NCI-H146 treated with DMSO at 0.1 percent for 48 hours (cell line): ENCODE data around the gene RAPGEF1.
"Not testable (repeated sequence)": the region's sequence is repeated elsewhere in the genome, so short reads cannot be mapped to it uniquely, and the experiment has no call there.

Experiments
- DNase-seq: peaks from one replicate; lab custom pipeline; 2025; ENCODE audit not compliant: unreplicated experiment; lab: John Stamatoyannopoulos, UW

The RAPGEF1 gene

DNA sequence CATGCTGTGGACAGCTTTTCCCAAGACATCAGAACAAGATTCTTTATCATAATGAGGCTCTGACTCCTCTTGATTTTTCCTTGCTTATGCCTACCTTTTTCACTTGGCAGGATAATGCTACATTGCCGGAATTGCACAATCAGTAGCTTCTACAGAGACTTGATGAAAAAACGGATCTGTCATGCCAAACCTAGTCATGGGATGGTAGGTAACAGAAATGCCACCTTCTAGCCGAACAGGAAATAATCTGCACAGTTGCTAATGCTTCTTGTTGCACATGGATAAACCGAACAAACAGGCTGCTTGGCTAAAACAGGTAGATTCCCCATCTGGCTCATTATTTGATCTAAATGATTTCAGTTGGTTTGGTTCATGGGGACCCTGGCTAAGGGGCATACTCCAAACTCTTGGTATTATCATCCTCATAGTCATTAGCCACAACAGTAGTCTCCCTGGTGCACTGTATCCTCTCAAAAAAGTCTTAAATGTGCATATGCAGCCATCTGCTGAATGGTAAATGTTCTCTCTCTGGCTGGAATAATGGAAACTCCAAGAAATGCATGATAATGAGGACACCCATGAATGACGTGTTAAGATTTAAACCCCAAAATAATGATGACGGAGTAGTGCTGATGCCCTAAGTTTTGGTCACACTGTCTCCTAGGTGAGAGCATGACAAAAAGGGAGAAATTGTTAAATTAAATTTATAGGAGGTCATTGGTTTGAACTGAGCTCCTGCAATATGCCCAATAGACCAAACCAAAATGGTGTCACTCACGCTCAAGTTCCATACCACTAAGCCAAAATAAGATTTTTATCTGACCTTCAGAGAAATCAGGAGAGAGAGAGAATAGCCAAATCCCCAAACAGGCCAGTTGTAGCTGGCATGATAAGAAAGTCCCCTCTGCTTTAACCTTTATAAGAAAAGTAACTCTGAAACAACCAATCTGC is 47.0 kb downstream of the RAPGEF1 start:
- DNase-seq, result no peak

DNA sequence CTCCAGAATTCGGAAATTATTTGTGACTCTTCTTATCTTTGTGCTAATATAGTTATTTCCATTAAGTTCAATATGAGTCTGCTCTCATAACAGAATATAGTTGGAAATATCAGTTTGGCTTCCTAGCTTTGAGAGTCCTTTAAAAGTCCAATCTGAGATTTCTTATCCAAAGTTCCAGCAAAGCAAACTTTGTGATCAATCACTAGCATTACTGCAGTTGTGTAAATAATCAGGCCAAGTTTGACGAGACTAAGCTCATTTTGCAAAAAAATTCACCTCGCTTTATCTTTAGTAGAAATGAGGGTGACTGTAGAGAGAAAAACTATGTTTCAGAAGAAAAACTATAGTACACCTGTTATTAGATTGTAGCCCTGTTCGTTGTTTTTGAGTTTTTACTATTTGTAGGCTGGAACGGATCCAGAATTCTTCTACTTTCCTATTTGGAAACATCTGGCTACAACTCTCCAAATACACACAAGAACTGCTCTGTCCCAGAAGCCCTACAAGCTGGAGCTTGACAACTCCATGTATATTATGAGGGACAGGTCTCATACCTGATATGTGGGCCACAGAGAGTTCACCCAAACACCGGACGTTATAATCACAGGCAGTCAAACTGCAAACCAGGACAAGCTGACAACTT is 47.8 kb downstream of the RAPGEF1 start:
- DNase-seq, result no peak

DNA sequence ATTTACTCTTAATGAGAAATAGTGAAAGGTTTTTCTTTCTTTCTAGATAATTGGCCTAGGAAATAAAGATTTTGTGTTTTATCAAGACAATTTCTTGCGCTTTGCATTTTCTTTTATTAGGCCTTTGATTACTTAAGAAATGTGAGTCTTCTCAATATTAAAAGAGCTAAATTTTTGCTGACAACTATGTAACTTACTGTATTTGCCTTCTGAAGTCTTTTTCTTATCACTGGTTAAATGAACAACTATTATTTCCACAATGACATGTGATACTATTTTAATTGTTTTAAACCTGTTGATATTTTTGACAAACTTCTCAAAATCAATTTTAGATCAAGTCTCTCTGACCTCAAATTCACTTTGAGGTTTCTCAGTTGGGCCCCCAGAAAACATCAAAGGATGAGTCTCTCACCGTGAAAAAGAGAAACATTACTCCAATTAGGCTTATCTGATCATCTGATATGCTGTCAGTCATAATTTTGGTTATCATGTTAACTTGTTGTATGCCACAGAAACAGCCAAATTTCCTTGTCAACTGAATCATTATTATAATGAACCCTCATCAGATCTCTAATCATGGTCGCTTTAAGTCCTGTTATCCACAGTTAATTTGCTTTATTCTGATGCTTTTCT is 48.8 kb downstream of the RAPGEF1 start:
- DNase-seq, result no peak

DNA sequence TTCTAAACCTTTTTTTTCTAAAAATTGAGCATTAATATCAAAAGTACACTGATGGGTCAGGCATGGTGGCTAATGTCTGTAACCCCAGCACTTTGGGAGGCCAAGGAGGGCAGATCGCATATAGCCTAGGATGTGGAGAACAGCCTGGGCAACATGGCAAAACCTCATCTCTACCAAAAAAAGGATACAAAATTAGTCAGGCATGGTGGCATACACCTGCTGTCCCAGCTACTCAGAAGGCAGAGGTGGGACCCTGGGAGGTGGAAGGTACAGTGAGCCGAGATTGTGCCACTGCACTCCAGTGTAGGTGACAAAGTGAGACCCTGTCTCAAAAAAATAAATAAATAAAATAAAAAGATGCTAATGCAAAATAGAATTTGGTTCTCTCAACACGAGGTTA is 49.4 kb downstream of the RAPGEF1 start:
- DNase-seq, result no peak

DNA sequence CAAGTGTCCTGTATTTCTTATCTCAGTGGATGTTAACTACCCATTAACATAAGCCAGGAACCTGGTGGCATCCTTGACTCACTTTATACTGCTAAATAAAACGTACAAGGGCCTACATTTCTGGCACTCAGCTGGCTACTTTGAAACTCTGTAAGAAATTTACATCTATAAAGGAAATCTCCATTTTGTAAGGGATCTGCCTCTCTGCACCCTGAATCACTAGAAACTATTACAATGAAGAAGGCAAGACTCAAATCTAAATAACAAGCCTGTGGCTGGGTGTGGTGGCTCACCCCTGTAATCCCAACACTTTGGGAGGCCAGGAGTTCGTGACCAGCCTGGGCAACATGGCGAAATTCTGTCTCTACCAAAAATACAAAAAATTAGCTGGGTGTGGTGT is 51.5 kb downstream of the RAPGEF1 start:
- no peak for DNase-seq

DNA sequence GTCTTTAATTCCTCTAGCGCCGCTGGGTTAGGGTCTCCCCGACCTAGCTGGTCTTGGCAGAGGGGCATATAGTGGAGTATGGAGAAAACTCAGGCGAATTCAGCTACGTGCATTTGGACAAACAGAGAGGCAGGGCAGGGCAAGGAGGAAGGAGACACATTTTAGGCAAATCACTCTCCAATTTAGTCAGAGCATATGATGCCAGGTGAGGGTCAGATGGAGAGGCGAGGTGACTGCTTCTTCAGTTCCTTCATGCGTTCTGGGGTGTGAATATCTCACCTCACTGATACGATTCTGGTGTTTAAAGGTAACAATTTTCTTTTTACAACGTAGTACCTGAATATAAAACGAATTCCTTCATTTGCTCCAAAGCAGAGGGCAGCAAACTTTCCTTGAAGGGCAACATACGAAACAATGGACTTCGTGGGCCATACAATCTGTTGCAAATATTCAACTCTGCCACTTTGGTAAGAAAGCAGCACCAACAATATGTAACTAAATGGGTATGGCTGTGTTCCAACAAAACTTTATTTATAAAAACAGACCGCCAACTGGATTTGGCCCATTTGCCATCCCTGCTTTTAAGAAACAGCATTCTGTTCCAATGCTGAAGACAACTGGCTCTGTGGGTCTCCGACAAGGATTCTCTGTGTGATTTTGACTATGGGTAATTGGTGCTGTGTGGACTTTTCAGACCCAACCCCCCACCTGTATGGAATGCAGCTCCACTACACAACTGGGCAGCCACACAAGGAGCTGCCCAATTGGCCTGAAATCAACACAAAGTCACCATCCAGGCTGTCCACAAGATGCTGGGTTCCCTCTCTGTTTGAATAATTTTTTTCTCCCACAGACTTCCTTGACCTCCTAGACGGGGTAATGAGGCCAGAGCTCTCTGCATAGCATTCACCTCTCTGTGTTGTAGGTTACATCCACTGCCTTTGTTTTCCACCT is 53.8 kb downstream of the RAPGEF1 start:
- DNase-seq, result no peak

DNA sequence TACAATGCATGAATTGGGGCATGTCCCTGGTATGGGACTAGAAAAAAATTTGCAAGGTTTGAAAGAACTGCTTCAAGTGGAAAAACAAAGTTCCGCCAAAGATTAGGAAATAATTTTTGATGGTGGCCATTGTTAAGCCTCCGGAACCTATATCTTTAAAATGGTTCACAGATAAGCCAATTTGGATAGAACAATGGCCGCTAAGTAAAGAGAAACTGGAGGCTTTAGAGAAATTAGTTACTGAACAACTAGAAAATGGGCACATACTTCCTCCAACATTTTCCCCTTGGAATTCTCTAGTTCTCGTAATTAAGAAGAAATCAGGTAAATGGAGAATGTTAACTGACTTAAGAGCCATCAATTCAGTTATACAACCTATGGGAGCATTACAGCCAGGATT is 56.8 kb downstream of the RAPGEF1 start:
- DNase-seq, result not testable (repeated sequence)

DNA sequence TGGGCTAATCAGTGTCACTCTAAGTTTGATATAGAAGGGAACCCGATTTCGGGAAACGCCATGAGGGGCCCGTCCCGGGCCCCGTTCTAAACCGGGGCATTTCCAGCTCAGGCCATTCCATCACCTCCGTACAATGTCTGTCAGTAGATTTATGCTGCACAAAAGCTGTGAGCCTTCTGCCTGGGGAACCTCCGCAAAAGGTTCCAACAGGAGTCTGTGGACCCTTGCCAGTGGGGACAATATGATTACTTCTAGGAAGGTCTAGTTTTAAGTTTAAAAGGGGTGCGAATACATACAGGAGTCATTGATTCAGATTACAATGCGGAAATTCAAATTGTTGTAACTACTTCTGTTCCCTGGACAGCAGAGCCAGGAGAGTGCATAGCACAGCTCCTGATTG is 57.6 kb downstream of the RAPGEF1 start:
- DNase-seq, result no peak

DNA sequence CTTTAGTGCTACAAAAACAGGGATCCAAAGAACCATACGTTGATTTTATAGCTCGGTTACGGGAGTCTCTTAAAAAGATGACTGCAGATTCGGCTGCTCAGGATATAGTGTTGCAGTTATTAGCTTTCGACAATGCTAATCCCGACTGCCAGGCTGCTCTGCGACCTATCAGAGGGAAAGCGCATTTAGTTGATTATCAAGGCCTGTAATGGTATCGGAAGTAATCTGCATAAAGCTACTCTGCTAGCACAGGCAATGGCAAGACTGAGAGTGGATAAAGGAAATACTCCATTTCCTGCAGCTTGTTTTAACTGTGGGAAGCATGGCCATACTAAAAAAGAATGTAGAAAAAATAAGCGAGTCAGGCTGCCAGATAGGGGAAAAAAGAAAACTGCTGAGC is 58.0 kb downstream of the RAPGEF1 start:
- DNase-seq, result not testable (repeated sequence)

DNA sequence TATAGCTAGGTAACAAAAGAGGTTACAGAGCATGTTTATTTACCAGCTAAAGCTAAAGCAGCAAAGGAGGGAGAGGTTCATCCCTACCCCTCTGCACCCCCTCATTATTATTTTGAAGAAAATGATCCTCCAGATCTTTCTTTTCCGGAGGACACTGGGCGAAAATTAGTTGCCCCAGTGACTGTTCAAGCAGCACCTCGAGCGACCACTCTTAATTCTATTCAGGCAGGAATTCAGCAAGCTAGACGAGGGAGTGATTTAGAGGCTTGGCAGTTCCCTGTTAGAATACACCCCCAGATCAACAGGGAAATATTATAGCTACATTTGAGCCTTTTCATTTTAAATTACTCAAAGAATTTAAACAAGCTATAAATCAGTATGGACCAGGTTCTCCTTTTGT is 58.8 kb downstream of the RAPGEF1 start:
- not testable (repeated sequence) for DNase-seq

DNA sequence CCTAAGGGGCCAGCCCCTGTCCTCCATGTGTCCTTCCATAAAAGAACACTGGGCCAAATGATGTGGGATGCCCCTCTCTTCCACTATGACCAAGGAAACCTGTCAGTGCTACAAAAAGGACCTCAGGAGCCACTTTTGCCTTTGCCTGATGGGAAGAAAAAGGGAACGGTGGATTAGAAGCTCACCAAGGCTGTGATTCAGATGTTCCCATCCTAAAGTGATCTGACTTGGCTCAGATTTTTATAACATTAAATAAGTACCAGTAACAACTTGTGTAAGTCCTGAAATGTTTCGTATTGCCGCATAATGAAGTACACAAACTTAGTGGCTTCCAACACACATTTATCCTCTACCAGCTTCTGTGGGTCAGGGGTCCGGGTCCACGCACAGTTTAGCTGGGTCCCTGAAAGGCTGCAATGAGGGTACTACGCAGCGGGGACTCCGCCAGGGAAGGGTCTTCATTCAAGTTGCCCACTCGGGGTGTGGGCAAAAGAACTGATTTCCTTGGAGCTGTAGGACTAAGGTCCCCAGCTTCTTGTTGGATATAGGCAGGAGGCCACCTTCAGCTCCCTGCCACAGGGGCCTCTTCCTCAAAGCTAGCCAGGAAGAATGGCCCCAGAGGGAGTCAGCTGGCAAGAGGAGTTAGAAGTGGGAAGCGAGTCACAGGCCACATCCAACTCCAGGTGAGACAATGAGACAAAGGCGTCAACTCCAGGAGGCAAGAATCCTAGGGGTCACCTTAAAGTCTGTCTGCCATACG is 60.4 kb downstream of the RAPGEF1 start:
- no peak for DNase-seq

DNA sequence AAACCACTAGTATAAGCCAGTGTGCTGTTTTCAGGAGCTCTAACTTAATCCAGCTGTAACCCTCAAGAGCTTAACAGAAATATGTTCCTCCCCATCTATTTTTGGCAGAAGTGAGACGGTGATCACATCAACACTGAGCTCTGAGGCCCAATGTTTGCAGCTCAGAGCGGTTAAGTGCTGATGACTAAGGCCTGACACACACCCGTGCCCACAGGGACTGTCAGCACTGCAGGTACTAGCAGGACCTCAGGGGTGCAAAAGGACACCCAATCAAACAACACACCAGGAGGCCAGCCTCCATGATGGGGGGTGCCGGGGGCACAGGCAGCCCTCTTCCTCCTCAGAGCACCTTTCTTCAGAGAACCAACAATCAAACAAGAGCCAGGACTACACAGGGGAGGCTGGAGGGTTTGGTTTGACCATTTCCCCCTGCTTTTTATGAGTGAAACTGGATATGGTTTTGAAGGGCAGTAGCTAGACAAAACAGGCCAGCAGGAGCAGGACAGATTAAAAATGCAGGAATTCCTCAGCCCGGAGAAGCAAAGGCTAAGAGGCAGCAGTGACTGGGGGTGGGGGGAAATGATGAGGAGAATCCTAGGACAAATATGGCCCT is 61.3 kb downstream of the RAPGEF1 start:
- DNase-seq, result no peak

DNA sequence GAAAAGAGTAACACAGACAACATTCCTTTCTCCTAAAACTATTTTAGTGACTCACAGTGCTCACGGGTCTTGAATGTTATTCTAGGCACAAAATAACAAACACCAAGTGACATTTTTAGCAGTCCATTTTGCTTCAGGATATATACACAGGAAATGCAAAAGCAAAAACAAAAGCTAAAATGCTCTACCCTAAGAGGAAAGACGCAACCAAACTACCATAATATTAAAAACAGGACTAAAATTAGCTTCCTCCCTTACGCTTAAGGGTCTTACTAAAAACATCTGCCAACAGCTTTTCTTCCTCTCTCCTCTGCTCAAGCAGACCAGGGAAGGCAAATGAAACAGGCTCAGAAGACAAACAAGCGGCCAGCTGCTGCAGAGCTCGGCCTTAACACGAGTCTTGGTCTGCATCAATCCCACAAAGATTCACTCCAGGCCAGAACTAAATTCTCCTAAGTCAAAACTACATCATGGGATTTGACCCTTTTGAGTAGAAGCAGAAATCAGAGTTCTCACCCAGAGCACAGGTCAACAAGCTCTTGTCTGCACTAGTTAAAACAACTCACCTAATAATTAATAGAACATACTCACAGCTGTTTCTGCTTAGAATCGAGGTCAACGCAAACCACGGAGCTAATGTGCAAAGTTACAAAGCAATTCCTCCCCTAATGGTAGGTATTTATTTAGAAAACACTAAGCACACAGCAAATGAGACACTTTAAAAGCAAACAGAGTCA is 62.3 kb downstream of the RAPGEF1 start:
- DNase-seq, result no peak

DNA sequence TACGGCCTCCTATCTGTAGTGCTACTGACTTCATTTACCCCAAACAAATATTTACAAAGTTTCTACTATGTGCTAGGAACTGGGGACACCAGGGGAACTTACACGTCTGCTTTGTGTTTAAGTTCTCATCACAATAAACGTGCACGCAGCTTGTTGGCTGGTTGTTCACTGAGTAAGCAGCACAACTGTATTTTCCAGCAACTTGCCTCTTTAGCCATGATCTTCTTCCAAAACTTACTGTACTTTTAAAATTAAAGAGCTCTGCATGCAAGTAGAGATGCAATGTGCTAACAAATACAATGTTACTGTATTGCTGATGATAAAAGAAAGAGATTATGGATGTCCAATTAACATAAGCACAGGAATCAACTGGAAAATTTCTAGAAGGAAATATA is 62.8 kb downstream of the RAPGEF1 start:
- no peak for DNase-seq

DNA sequence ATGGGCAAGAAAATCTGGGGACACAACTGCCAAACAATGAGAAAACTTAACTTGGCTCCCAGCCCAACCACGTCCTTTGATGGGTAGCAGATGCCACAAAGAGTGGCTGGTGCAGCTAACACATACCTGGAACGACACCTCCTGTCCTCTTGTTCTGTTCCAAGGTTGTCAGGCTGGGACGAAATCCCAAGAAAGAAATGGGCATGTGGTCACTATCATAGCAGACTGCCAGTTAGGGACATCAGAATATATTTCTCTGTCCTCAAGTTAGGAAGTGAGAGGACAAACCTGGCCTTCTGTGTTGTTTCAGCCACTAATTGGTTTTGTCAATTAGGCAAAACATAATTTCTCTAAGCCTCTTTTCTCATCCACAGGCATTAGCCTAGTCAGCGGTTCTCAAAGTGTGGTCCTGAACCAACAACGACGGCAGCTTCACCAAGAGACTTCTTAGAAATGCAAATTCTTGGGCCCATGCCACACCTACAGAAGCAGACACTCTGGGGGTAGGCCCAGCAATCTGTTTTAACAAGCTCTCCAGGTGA is 63.4 kb downstream of the RAPGEF1 start:
- DNase-seq, result no peak

DNA sequence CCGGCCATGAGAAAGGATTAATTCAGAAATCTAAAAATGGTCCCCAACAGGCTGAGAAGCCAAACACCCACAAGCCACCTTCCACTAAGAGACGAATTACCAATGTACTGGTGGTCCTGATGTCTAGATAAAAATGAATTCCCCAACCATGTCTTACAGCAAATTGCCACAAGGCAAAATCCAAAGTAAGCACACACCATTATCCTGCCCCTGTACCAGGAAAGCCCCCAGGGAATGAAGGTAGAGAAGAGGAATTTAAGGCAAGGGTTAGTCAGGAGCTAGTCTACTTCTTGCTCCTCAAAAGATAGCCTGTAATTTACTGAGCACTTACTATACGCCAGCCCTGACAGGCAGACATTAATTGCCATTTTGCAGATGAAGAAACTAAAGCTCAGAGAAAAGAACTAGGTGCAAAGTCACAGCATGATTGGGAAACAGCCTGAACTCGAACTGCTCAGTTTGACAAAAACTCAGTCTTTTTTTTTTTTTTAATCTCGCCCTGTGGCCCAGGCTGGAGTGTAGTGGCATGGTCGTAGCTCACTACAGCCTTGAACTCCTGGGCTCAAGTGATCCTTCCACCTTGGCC is 64.3 kb downstream of the RAPGEF1 start:
- DNase-seq, result no peak

DNA sequence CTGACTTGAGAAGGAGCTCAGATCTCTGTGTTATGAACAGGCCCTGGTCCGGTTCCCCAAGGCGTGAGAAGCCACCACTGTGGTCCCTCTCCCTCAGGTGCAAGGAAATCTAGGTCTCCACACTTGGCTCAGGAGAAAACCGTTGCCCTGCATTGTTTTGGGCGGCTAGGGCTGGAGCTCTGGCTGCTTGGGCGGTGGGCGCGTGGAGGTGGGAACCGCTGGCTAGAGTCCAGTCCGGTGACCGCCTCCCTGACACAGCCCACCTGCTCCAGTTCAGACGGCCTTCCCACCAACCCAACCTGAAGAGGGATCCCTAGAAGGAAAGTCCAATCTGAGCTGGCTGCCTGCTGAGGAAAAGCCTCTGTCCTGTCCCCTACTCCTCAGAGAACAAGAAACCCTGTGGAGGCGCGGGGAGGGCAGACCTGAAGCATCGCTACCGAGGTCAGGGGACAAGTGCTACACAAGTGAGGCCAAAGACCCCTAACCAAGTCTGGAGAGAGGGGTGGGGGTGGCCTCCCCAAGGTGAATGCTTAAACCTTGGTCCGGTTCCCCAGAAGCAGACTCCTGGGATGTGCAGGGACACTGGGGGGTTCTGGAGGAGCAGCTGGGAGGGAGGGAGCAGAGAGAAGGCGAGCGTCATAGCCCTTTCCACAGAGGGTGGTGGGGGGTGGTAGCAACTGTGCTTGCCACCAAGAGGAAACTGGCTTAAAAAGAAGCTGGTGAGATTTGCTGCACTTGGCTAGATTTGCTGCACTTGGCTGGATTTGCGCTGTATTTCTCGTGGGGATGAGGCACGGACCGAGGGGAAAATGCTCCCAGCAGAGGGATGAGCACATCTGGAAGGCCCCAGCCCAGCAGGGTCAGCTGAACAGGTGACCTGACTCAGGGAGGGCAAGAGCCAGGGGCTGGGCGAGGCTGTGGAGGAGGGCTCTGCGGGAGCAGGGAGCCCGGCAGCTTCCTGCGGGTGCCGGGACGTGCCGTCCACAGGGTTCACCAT is 65.2 kb downstream of the RAPGEF1 start:
- DNase-seq, result no peak
